GM12892 (cell line): ENCODE measurements around the gene MLYCD.

Experiments used
- POLR2A ChIP-seq: IDR thresholded peaks from 2 replicates; pipeline ENCODE4 v1.6.1; 2011; ENCODE audit warnings: low read depth, low read length, control low read depth
- POLR2AphosphoS5 ChIP-seq: IDR thresholded peaks from 2 replicates; pipeline ENCODE4 v1.6.1; 2011; ENCODE audit warnings: low read depth, low read length, control low read depth
- TAF1 ChIP-seq: IDR thresholded peaks from 2 replicates; pipeline ENCODE4 v1.6.1; 2011; ENCODE audit warnings: low read depth, mild to moderate bottlenecking, control low read depth, low read length, borderline replicate concordance

DNA sequence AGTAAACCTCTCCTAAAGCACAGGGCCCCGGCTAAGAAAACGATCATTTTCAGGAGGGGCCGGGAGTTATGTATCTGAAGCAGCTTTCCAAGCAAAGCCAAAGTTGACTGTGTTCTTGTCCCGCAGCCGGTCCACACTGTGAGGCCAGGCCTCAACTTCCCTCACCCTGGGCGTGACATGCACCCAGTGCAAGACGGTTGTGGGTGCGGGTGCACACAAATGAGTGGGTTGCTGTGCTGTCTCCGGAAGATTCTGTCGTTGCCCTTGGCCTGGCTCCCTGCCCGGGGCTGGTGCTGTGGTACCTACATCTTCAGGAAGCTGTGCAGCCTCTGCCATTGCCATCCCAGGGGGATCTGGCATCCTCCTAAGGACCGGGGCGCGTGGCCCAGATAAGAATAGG is 16.6 kb downstream of the MLYCD start:
- TF ChIP-seq POLR2AphosphoS5 (no peak), TAF1 (no peak), POLR2A (no peak)
